Transverse colon (tissue), 3 donors: ENCODE measurements around the gene LAMA2.

Experiments
- POLR2A ChIP-seq: fragments of 450-650 bp; IDR thresholded peaks from one replicate; pipeline ENCODE4 v1.6.1; 2016; ENCODE audit warnings: antibody characterized with exemption, mild to moderate bottlenecking, moderate library complexity
- TF ChIP-seq, protein P1 (sequence below), 5 experiments: fragments of 200-600 bp in 3 of 5; fragments of 450-650 bp in 2 of 5; sonication (generic) in 3 of 5; IDR thresholded peaks; 1 replicate in 2 of 5; 2 replicates in 3 of 5; pipeline ENCODE4 v1.5.1; 2016 to 2017; ENCODE audit warnings: antibody characterized with exemption in 5 of 5, inconsistent platforms in 3 of 5, mild to moderate bottlenecking in 2 of 5, moderate library complexity in 1 of 5

DNA sequence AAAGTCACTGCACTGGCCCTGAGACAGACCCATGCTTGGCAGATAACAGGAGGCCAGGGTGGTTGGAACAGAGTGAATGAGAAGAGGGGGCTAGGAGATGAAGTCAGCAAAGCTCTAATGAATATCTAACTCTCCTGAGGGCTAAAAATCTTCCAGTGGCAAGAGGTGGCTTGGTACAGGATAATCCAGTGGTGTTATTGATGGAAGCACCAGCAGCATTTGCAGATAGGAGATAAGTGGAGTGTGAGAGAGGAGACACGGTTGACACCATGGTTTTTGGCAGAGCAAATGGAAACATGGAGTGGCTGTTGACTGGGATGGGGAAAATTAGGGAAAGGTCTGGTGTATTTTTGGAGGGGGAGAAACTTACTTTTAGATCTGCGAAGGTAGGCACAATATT, 464.0 kb downstream of the LAMA2 start:
- TF ChIP-seq POLR2A: no peak
- TF ChIP-seq, protein P1, sequence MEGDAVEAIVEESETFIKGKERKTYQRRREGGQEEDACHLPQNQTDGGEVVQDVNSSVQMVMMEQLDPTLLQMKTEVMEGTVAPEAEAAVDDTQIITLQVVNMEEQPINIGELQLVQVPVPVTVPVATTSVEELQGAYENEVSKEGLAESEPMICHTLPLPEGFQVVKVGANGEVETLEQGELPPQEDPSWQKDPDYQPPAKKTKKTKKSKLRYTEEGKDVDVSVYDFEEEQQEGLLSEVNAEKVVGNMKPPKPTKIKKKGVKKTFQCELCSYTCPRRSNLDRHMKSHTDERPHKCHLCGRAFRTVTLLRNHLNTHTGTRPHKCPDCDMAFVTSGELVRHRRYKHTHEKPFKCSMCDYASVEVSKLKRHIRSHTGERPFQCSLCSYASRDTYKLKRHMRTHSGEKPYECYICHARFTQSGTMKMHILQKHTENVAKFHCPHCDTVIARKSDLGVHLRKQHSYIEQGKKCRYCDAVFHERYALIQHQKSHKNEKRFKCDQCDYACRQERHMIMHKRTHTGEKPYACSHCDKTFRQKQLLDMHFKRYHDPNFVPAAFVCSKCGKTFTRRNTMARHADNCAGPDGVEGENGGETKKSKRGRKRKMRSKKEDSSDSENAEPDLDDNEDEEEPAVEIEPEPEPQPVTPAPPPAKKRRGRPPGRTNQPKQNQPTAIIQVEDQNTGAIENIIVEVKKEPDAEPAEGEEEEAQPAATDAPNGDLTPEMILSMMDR (IDR thresholded peaks at IDR 0.05): no peak
